HG02588 (cell line): ENCODE measurements around the gene CHAT.
"Not testable (repeated sequence)": the region's sequence is repeated elsewhere in the genome, so short reads cannot be mapped to it uniquely, and the experiment has no call there.

Experiments used
- ATAC-seq: cut with Tn5 transposase; IDR thresholded peaks from one replicate; pipeline ENCODE4 v1.9.1; 2021; ENCODE audit warnings: mild to moderate bottlenecking, moderate library complexity; ENCODE audit not compliant: unreplicated experiment

The CHAT gene

DNA sequence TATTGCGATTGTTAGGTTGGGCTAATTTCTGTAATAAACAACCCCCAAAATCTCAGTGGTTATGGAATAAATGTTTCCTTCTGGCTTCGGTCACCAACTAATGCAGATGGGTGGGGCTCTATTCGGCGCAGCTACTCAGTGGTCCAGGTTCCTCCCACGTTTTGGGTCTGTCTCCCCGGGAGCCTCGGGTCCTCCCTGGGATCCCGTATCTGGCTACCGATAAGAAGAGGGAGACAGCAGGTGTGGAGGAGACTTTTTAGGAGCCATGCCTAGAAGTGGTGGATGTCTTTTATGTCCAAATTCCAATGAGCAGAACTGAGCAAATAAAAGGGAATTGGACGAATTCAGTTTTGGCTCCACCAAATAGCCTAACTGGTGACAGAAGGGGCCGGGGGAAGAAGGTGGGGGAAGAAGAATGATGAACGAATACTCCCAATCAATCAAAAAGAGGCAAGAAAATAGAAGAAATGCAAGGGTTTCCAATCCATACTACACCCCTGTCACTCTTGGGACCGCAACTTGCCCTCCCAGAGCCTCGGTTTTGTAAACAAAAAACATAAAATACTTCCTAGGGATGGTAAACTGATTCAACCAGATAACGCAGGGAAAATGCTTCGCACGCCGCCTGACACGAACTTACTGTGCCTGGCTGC, 65.1 kb downstream of the CHAT start:
- ATAC-seq, result no peak

DNA sequence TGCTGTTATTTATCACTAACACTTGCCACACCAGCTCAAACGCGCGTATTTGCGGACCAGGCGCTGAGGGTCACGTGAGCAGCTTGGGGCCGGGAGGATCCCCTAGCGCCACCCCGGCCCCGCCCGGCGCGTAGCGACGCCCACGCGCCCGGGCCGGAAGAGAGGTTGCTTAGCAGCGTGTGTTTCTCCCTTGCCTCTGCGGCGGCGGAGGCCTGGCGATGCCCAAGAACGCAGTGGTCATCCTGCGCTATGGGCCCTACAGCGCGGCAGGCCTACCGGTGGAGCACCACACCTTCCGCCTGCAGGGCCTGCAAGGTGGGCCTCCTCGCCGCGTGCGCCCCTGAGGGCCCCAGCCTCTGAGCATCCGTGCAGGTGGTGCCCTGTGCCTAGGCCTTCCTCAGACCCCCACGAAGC, 65.7 kb downstream of the CHAT start, which contains the start of gene C10orf53:
TSS of gene C10orf53 (plus strand) at position 172 of the 414 bp plus-strand sequence. CDS start at position 219, 47 bp downstream.
- no peak for ATAC-seq

DNA sequence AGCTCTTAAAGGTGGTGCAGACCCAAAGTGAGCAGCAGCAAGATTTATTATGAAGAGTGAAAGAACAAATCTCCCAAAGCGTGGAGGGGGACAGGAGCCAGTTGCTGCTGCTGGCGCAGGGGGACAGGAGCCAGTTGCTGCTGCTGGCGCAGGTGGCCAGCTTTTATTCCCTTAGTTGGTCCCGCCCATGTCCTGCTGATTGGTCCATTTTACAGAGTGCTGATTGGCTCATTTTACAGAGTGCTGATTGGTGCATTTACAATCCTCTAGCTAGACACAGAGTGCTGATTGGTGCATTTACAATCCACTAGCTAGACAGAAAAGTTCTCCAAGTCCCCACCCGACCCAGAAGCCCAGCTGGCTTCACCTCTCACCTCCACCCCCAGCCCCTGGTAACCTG, 68.6 kb downstream of the CHAT start:
- not testable (repeated sequence) for ATAC-seq

DNA sequence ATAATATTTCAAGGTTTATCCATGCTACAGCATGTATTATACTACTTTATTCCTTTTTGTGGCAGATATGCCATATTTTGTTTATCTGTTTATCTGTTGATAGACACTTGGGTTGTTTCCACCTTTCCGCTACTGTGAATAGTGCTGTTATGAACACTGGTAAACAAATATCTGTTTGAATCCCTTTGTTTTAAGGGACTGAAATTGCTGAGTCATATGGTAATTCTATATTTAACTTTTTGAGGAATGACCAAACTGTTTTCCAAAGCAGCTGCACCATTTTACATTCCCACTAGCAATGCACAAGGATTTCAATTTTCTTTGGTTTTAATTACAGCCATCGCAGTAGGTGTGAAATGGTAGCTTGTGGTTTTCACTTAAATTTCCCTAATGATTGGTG, 69.0 kb downstream of the CHAT start:
- ATAC-seq, result no peak

DNA sequence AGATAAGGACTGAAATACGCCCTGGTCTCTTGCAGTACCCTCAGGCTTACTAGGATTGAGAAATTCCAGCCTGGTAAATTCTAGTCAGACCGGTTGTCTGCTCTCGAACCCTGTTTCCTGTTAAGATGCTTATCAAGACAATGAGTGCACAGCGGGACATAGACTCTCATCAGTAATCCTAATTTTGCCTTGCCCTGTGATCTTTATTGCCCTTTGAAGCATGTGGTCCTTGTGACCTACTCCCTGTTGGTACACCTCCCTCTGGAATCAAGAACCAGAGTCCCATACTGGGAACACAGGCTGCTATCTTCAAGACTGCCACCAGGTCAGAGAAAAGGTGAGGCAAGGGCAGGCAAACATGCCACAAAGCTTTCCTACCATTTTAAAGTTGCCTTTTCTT, 72.8 kb downstream of the CHAT start:
- ATAC-seq, result no peak

DNA sequence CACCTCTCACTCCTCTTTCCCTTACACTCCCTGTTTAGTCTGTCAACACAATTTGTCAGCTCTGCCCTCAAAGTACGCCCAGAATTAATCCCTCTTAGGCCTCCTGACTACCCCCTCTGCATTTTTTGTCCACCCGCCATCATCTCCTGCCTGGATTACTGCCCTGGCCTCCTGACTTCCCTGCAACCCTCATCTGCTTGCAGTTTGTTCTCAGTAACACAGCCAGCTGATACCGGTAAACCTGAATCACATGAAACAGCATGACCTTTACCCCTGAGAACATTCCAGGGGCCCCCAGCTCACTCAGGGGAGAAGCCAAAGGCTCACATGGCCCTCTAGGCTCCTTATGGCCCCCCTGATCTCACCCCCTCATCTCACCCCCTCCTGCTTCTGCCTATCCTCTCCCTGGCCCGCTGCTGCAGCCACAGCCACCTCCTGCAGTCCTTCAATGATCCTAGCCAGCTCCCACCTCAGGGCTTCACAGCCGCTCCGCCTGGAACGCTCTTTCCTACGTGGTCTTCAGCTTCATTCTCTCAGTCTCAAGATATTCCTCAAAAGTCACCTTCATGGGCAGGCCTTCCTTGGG, 74.5 kb downstream of the CHAT start:
- no peak for ATAC-seq

DNA sequence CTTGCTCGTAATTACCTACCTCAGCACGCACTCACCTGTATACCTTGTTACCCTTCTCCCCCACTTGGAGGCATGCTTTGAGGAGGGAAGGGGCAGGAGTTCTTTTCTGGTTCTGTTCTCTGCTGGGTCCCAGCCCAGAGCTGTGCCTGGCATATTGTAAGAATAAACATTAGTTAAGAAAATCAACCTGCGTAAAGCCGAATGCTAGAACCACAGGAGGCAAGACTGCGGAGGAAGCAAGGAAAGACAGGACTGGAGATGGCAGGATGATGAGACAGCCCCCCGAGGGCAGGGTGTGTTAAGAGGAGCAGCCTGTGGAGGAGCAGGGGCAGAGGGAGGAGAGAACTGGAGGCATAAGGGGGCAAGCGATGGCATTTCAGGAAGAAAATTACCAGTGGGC, 75.1 kb downstream of the CHAT start:
- no peak for ATAC-seq

DNA sequence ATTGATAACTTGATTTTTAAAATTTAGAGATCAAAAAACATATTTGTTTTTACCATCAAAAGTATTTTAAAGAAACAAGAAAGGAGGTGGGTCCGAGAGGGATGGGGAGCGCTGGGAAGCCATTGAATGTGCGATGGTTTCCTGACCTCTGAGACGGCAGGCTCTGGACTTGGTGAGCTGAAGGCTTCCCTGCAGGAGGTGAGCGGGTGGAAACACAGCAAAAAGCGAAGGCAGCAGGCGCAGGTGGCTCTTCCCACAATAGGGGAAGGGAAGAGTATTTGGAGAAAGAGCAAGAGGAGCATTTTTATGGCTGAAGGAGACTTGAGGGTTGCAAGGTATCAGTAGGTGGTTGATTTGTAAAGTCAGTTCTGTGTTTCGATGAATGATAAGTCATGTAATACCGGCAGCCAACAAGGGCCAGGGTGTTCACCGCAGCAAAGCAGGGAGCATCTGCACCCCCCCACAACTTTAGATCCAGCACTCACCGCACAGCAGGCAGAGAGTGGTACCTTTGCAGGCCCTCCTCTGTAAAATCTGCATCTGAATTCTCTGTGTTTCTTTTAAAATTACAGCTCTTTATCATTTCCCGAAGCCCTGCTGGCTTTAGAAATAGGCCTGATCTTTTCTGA, 76.2 kb downstream of the CHAT start:
- ATAC-seq, result no peak

DNA sequence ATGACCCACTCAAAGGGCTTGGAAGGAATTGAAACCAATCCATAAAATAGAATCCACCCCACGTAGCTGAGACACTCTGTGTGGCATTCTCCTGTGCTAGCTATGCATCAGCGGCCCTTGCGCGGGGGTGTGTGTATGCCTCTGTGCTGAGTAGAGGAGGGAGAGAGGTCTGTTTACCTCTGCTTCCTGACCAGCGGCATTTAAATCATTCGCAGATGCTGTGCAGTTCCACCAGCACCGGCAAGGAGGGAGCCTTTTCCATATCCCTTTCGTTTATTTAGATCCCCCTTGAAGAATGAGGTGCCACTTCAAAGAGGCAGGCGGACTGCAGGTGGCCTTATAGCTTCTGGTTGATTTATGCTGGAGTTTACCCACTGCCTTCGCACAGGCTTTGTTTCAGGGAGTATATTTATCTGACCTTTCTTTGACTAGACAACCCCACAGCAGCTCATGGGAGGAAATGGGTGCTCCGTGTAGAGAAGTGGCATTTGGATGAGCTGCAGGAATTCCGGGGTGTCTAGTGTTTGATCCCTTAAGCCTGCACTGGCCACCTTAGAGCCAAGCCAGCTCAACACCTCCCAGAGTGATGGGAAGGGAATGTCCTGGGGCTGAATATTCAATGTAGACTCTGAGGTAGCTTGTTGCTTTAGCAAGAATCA, 77.0 kb downstream of the CHAT start:
- ATAC-seq, result no peak

DNA sequence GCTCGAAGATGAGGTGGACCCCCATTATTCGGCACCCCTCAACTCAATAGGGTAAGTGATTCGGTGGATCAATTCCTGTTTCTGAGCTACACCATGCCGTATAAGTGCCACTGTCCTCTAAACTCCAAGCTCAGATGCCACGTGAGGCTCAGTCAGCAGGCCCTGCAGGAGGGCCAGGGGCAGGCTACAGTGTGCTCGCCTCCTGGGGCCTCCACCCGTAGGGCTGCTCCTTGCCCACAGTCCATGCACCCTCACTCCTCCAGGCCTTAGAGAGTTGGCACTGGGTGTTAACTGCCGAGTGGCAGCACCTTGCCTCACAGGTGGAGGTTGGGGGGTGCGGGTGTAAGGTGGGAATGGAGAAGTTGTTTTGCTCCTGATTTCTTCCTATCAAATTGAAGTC, 77.8 kb downstream of the CHAT start:
- no peak for ATAC-seq

DNA sequence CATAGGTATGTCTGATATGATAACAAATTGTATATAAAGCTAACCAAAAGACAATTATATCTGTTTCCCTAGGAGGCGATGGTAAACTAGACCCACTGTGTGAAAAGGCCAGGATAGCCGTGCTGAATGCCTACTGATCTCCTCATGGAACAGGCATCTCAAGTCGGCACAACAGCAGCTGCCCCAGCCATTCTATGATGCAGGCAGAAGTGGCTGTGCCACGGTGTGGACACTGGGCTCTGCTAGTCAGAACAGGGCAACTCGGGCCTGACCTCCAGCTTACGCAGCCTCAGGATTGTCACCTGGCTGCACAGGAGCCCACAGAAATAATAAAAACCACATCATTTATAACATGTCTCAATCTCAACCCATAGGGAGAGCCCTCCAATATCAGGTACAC, 80.6 kb downstream of the CHAT start:
- ATAC-seq, result no peak

DNA sequence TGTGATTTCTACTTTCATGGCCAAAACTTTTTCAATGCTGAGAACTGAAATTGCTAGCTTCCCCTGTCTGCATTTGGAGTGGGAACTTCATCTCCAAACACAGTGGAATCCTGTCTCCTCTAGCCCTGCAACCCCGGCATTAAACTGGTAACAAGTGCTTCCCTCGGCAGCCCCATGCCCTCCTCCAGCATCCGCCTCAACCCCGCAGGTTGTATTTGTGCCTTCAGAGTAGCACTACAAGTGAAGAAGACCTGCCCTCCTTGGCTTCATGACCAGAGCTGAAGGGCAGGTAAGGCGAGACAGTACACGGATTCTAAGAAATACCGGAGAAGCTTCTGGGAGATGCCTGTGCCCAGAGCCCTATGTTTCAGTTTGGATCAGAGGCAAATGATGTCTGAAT, 82.5 kb downstream of the CHAT start:
- ATAC-seq, result no peak

DNA sequence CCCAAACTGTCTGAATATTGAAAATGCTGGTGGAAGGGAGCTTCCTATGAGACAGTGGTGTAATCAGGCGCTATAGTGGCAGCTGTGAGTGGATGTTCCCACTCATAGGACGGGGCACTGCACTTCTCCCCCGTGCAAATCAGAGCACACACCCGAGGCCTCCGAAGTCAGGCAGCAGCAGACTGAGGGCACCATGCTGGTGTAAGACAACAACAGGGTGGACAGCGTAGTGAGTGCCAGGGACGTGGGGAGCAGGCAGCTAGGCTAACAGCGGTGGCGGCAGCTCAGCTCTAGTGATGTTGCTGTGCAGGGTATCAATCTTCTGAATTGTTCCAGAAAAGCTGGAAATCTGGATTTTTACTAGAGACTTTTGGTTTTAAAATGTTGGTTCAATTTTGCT, 84.8 kb downstream of the CHAT start:
- no peak for ATAC-seq

DNA sequence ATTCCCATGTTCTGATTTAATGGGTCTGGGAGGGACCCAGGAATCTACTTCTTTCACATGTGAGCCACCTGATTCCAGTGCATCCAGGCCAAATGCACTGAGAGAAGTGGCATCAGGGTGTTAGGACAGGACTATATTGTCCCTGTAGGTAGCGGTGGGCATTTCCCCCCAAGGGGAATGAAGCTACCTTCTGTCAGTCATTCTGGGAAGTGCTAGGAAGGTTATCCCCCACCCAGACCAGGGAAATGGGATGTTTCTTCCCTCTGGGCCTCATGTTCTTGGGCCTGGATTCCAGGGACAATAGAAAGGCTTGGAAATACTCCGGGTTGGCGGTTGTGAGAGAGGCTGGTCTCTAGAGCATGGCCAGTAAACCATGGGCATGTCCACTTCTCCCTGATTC, 86.4 kb downstream of the CHAT start:
- ATAC-seq, result no peak

DNA sequence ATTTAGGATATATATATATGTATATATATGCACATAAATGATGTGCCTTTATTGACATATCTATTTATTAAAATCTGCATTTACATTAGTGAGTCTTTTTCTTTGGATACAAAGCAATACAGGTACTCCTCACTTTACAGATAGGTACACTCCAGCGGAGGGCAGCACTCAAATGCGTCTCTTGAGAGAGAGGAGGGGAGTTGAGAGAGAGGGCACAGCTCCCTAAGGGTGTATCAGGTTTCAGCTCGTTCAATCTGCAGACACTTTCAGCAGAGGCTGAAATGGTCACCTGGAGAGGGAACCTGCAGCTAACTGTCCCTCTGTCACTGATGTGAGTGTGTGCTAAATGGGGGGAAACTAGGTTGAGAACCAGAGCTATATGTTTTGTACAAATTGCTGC, 87.2 kb downstream of the CHAT start:
- ATAC-seq, result no peak

DNA sequence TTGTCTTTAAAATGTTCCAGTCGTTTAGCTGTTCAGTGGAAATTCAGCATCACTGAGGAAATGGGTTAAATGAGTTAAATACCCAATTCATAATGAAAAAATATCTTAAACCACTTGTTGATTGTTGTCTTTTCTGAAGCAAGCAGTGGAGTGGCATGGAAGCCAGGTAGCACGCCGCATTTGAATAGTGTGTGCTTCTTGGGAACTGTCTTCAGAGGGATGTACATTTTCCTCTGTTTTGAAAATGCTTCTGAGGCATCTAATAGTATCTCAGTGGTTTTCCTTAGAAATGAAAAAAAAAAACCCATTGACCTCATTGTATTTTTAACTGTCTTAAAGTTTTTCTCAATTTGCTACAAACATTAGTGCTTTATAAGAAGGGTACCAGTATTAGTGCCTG, 93.7 kb downstream of the CHAT start:
- ATAC-seq, result no peak

DNA sequence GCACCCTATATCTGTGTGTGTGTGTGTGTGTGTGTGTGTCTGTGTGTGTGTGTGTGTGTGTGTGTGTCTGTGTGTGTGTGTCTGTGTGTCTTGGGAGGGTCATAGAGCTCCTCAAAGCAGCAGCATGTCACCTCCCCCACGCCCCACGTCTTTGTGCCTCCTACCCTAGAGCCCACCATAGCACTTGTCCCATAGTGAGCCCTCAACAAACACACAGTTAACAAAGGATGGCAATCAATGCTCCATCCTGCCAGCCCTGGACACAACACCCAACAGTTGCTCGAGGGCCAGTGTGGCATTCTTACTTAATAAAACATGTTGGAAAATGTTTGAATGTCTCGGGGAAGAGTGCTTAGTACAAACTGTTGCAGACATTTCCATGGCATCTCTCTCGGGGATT, 96.1 kb downstream of the CHAT start:
- no peak for ATAC-seq

DNA sequence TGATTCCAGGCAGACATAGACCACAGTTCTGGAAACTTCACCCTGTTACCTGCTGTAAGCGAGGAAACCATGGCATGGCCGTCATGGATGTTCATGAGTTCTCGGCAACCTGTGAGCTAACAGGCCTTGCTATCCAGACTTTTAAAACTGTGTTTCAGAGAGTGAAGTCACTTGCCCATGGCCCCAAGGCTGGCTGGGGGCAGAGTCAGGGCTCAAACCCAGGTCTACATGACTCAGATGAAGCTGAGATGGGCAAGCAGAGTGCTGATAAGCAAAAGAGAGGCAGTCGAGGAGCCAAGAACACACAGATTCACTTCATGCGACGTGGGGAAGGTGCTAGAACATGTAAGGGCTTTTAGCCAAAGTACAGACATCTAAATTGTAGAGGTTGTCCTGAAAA, 97.1 kb downstream of the CHAT start:
- no peak for ATAC-seq

DNA sequence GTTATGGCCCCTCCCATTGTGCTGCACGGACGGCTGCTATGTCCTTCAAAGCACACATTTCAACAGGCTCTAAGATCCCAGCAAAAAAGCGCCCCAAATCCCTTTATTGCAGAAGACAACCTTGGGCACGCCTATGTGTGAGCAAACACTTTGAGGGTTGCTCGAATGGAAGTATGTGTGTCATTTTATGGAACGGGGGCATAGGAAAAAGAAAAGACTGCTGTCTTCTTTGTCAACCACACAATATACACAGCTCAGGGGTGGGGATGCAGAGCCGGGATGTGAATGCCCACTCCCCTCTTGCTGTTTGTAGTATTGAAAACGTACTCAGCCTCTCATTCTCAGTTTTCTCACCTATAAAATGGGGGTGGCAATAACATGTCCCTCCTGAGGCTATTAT, 97.6 kb downstream of the CHAT start:
- ATAC-seq, result no peak

DNA sequence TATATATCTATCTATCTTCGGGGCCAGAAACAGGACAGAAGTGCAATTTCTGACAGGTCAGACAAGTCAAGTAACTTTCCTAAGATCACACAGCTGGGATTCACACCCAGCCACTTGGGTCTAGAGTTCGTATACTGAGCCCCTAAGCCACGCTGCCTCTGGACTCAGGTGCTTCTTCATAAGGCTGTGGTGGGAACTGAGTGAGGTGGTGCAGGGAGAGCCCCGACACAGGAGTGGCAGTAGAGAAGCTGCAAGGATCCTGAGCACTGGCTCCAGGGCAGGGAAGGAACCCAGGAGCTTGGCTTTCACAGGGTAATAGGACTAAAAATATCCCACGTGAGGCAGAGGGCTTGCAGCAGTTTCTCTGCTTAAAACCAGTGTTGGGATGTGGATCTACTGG, 99.4 kb downstream of the CHAT start:
- ATAC-seq, result no peak
